HG02588 (cell line): ENCODE measurements around the gene COPB1.
A peak's percentile ranks its signal among the peaks of the same experiment; 100 is the strongest.
"Not testable (repeated sequence)": the region's sequence is repeated elsewhere in the genome, so short reads cannot be mapped to it uniquely, and the experiment has no call there.

ENCODE experiments used
- ATAC-seq: cut with Tn5 transposase; IDR thresholded peaks from one replicate; pipeline ENCODE4 v1.9.1; 2021; ENCODE audit warnings: mild to moderate bottlenecking, moderate library complexity; ENCODE audit not compliant: unreplicated experiment

The COPB1 gene

GRCh38 chr11:14499560-14500180, at the start of gene COPB1:
Gene COPB1 (minus strand): TSS chr11:14499811. CDS start chr11:14498928, 883 bp downstream.
- ATAC-seq: peak; percentile 93

DNA sequence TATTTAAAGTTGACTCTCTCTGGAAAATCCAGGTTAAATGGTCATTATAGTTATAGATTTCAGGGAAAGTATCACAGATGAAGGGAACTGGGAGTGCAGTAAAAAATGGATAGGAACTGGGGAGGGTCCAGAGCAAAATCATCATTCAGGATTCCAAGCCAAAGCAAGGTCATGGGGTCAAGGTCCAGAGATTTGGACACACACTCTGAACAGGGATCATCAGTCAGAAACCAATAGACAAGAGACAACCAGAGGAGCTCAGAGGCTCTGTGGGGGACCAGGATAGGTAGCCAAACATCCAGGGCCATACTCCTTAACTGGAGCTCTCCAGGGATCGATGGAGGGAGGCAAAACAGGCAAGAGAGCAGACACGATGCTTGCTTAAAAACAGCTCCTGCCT, 47.8 kb upstream of the COPB1 start:
- ATAC-seq: no peak

GRCh38 chr11:14546672-14547071, 47.1 kb upstream of the COPB1 start:
- ATAC-seq: no peak

GRCh38 chr11:14544611-14545010, 45.0 kb upstream of the COPB1 start:
- peak; percentile 85 for ATAC-seq

- ATAC-seq: no peak
Measured at GRCh38 chr11:14543260-14543659, 43.6 kb upstream of the COPB1 start.

DNA sequence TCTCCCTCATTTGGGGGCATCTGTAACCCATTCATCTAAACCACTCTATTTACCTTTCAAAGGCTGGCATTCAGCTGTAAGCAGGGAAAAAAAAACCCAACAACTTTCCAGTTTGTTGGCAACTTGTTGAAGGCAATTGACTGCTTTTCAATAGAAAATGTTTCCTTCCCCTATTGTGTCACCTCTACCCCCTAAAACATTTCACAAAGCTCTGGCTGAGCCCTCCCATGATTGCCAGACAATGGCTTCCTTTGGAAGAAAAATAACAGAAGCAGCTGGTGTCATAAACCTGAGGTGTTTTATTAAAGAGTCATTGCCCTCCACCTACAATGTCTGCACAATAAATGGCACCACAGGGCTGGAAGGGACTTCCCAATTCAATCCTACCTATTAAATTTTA, 42.7 kb upstream of the COPB1 start:
- ATAC-seq: no peak

DNA sequence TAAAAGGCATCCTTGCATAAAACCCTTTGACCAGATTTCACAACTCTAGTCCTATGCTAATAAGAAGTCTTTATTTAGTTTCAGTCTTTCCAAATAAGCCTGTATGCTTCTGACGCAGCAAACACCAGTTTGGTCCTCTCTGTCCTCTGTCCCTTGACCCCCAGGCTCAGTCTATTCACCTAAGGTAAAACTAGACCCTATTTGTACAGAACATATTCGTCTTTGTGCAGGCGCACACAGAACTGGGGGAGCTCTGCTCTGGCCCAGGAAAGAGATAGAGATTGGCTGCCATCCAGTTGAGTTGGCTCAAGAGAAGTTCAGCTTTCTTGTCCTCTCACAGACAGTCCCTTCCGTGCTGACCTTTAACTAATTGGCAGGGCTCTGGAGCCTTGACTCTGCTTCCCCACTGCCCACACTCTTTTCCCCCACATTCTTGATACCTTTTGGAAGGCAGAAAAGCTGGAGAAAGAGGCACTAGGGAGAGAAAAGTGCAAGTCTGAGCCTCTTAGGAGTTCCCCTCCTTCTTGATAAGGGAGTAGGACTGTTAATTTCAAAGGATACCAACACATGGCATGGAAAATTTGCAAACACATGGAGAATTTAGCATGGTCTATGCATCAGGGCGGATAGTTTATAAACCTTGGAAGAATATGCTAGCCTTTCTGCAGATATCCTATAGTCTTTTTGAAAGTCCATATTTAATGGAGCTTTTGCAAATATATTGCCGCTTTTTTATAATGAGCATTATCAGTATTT, 41.8 kb upstream of the COPB1 start:
- ATAC-seq: no peak

- ATAC-seq: no peak
Measured at GRCh38 chr11:14539982-14540421, 40.4 kb upstream of the COPB1 start.

- no peak for ATAC-seq
Measured at GRCh38 chr11:14538926-14539554, 39.4 kb upstream of the COPB1 start.

- no peak for ATAC-seq
Measured at GRCh38 chr11:14538271-14538925, 38.8 kb upstream of the COPB1 start.

DNA sequence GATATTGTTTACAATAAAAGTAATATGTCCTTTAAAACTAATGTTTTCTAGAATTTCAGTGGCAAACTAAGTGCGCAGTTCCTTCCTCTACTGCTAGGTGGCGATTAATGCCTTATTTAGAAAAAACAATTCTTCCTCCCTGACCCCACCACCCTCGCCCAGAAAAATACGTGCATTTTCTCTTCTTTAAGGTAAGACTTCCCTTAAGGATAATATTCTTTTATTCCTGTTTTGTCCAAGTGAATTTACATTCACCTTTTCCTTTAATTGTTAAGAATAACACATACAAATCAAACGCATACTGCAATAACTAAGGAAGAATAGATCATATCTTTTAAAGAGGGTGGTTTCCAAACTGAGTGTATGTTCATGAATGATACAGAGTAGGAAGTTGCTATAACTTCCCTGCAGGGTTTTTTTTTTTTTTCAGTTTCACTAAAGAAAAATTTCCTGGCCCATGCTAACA, 37.6 kb upstream of the COPB1 start:
- peak; percentile 66 for ATAC-seq

- ATAC-seq: not testable (repeated sequence)
Measured at GRCh38 chr11:14535166-14535565, 35.6 kb upstream of the COPB1 start.

DNA sequence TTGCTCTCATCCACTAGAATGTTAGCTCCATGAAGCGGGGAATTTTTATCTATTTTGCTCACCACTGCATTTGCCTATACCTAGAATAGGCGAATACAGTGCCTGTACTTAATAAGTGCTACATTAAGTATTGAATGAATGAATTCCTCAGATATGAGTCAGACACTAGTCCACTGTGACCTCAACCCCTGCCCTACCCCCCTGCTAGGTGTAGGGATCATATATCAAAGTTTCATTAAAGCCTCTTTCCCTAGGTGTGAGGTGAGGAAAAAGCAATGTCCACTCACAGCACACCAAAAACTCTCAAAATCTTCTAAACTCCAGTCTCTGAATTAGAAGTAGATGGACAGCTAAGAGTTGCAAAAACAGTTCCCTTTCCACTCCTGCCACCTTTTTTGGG, 30.3 kb upstream of the COPB1 start:
- ATAC-seq: no peak

- no peak for ATAC-seq
Measured at GRCh38 chr11:14529321-14529720, 29.7 kb upstream of the COPB1 start.

GRCh38 chr11:14522801-14523200, 23.2 kb upstream of the COPB1 start:
- ATAC-seq: no peak

DNA sequence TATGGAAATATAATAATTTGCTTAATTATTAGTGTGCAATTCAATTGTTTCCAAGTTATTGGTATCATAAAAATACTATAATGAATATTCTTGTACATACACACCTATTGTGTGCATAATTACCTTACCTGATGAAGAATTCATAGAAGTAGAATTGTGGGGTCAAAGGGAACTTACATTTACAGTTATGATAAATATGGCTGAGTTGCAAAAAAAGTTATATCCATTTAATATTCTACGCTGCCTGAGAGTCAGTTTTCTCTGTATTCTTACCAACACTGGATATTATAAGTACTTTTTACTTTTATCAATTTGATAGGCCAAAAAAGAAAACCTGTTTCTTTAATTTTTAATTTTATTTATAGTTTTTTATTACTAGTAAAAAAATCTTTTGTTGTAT, 22.6 kb upstream of the COPB1 start:
- no peak for ATAC-seq

DNA sequence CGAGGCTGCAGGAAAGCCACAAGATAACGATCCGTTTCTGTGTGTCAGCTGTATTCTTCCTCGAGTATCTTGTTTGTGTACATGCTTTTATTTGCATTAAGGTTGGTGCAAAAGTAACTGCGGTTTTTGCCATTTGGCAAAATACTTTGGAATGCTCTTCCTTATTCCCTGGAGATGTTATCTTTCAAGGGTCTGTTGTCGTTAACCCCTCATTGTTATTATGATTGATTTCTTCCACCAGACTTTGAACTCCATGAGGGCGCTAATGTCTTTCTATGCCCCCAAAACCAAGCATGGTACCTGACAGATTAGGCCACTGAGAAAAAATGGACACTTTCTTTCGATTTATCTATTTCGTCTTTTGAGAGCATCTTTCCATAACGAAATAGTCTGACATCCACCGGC, 21.1 kb upstream of the COPB1 start:
- no peak for ATAC-seq

DNA sequence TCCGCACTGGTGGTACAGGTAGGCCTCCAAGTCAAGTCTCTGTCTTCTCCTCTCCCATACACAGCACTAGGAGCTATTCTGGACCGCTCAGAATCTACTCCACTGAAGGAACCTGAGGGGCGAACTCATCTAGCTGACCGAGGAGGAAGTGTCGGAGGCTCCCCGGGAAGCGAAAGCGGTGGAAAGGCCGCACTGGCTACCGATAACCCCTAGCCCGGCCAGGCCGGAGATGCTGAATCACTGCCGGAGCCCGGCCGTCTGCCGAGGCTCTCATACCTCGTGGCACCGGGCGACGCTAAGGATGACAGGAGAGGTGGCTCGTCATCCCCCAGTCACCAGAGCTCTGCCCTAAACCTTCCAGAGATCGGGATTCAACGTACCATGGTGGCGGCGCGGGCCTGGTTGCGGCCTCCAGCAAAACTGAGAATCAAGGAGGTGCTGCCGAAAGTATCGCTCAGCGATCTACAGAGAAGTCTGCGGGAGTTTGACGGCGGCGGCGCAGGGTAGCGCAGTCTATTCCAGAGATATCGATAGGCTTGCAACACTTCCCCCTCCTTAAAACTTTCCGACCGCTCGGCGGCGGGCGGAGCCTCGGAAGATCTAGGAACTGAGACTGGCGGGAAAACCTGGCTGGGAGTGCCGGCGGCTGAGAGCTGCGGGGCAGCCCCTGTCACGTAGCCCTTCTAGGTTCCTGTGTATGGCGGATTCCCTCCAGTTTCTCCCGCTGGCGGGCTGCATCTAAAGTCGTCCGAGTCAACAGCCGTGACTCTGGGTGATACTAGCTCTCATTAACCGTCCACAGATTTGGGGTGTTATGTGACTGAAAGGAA, 20.5 kb upstream of the COPB1 start, which contains the start of gene PSMA1:
TSS of gene PSMA1 (minus strand) at position 470 of the 830 bp plus-strand sequence. CDS start at position 383, 87 bp downstream.
- ATAC-seq: peak; percentile 92

DNA sequence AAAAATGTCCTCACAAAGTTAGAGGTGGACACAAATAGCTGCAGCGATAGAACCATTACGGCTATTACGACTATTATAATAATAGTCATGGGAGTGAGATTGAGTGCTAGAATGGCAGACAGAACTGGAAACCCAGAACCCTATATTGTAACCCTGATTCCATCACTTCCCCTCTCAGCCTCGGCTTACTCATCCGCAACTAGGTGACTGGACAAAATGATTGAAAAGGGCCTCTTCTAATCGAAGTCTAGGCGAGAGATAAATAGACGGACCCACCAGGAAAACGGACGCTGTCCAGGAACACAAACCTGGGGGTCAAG, 19.9 kb upstream of the COPB1 start:
- peak; percentile 2 for ATAC-seq

DNA sequence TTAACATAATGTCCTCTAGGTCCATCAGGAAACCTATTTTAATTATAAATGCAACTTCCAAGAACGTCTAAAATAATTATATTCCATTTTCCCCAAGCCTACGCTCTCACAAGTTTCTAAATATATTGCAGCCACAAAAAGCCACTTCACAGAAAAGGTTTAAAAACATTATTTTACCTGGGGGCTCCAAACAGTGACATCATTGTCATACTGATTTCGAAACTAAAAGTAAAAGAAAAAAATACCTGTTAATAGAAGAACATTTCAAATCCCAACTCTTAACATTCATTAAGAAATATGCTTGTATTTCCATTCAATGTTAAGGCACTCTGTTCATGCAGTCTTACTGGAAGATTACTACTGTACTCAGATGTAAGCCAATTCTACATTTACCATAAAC, 19.2 kb upstream of the COPB1 start:
- ATAC-seq: no peak

DNA sequence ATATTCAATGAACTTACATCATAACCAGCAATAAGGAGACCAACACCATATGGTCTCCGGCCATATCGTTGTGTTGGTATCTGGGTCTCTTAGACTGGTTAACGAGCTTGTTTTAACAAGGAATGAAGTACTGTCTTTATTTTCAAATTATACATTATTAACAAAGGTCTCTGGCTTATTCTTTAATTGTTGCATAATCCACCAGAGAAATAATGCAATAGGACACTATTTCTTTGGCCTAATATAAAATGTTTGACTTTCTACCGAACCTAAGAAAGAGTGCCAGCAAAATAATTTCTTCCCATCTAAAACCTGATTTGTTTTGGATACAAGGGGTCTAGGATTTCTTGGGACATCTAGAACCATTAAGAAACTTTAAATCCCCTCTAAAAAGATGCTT, 14.2 kb upstream of the COPB1 start:
- ATAC-seq: no peak
